Activated naive CD4-positive, alpha-beta T cell treated with Interleukin-2 at 50 U/mL for 16 hours (primary cell): ENCODE measurements around the gene FGD6.
"Not testable (repeated sequence)": the region's sequence is repeated elsewhere in the genome, so short reads cannot be mapped to it uniquely, and the experiment has no call there.

Experiments
- DNase-seq: peaks from one replicate; pipeline ENCODE4 v3.0.0-alpha.2; 2020

FGD6 gene

GRCh38 chr12:95173392-95174251 is 43.6 kb downstream of the FGD6 start:
- DNase-seq = no peak

GRCh38 chr12:95169368-95169767 is 47.9 kb downstream of the FGD6 start:
- DNase-seq = no peak

GRCh38 chr12:95168746-95169145 is 48.5 kb downstream of the FGD6 start:
- DNase-seq = no peak

GRCh38 chr12:95164656-95165055 is 52.6 kb downstream of the FGD6 start:
- DNase-seq = no peak

- DNase-seq = no peak
Observed at GRCh38 chr12:95158919-95159318, 58.3 kb downstream of the FGD6 start.

- no peak for DNase-seq
Observed at GRCh38 chr12:95151821-95152220, 65.4 kb downstream of the FGD6 start.

- DNase-seq = no peak
Observed at GRCh38 chr12:95151406-95151805, 65.9 kb downstream of the FGD6 start.

GRCh38 chr12:95150501-95150900 is 66.8 kb downstream of the FGD6 start:
- DNase-seq = no peak

- DNase-seq = no peak
Observed at GRCh38 chr12:95147866-95148265, 69.4 kb downstream of the FGD6 start.

GRCh38 chr12:95146769-95147168 is 70.5 kb downstream of the FGD6 start:
- no peak for DNase-seq

- DNase-seq = no peak
Observed at GRCh38 chr12:95143621-95144205, 73.6 kb downstream of the FGD6 start.

GRCh38 chr12:95142431-95143151 is 74.7 kb downstream of the FGD6 start:
- DNase-seq = no peak

- no peak for DNase-seq
Observed at GRCh38 chr12:95141310-95141709, 76.0 kb downstream of the FGD6 start.

- not testable (repeated sequence) for DNase-seq
Observed at GRCh38 chr12:95138031-95138430, 79.2 kb downstream of the FGD6 start.

GRCh38 chr12:95136598-95136997 is 80.7 kb downstream of the FGD6 start:
- no peak for DNase-seq

- DNase-seq = no peak
Observed at GRCh38 chr12:95134085-95134484, 83.2 kb downstream of the FGD6 start.

- no peak for DNase-seq
Observed at GRCh38 chr12:95131589-95132340, 85.5 kb downstream of the FGD6 start.

GRCh38 chr12:95130096-95130495 is 87.2 kb downstream of the FGD6 start:
- no peak for DNase-seq

- no peak for DNase-seq
Observed at GRCh38 chr12:95129115-95129514, 88.2 kb downstream of the FGD6 start.

GRCh38 chr12:95126736-95127135 is 90.5 kb downstream of the FGD6 start:
- DNase-seq = no peak

- DNase-seq = no peak
Observed at GRCh38 chr12:95126076-95126475, 91.2 kb downstream of the FGD6 start.

GRCh38 chr12:95124106-95124505 is 93.2 kb downstream of the FGD6 start:
- DNase-seq = no peak

GRCh38 chr12:95118788-95119179 is 98.5 kb downstream of the FGD6 start:
- no peak for DNase-seq
